ENCODE data around the gene CHCT1. TPM values are rescaled to one million over a fixed set of nuclear protein-coding genes. Genes with fewer than 3 reads are reported as not detected.
"Not testable (repeated sequence)": the region's sequence is repeated elsewhere in the genome, so short reads cannot be mapped to it uniquely, and the experiment has no call there.

Gene CHCT1
- not detected in 2 replicates for total RNA-seq (2014; rRNA removed)
- Bru-seq, nascent RNA: percentile 8 among the genes with signal in this experiment
- not detected for BruChase-seq, experiment 1, labeled RNA remaining after a 6-hour chase
- not detected for BruChase-seq, experiment 2, labeled RNA remaining after a 2-hour chase
- long read RNA-seq: 0 reads

- ChIA-PET CTCF (no interaction called here), POLR2A (ENCODE audit: unreplicated experiment) (no interaction called here)
- Histone ChIP-seq H3K9ac (ENCODE audit: low read length) (no peak within 1 kb of the TSS), H3K4me1 (ENCODE audit: insufficient read depth, low read length) (no peaks in the 10 kb centered on the region), H2AFZ (ENCODE audit: low read length) (peak within 1 kb of the TSS; percentile 58), H3K4me3 (ENCODE audit: low read length) (no peak within 1 kb of the TSS; the same call in 1 of the 2 replicates), H3F3A (ENCODE audit: low read length, unreplicated experiment) (no peaks in the 10 kb centered on the region), H3K79me2 (ENCODE audit: low read length) (no peaks in the 10 kb centered on the region), H3K9me2 (replicated peaks; ENCODE audit: low read length) (no peaks in the 10 kb centered on the region), H3K27ac (ENCODE audit: low read length) (no peak within 1 kb of the TSS), H4K20me1 (ENCODE audit: low read length) (no peaks in the 10 kb centered on the region), H3K9me3 (ENCODE audit: low read length) (no peaks in the 10 kb centered on the region), H3K27me3 (ENCODE audit: low read length) (no peaks in the 10 kb centered on the region), H3K36me3 (ENCODE audit: low read depth, low read length) (no peaks in the 10 kb centered on the region), H3K4me2 (ENCODE audit: low read length) (no peak within 1 kb of the TSS)
- intact Hi-C loops (cut with micrococcal nuclease): no loop called here
- no peak for TF ChIP-seq EZH2phosphoT487 (IDR thresholded peaks at IDR 0.05; ENCODE audit: borderline replicate concordance, low read length)
- DNase-seq (no peak), ATAC-seq (no peak)
- no TSS peak for BruUV-seq (replicated peaks)
Observed at GRCh38 chr17:60422162-60422665, at the start of gene CHCT1. TSS of gene CHCT1 (plus strand) at chr17:60422489. CDS start at chr17:60422593, 104 bp downstream.

GRCh38 chr17:60372790-60373483, 49.4 kb upstream of the CHCT1 start:
- Histone ChIP-seq H3F3A (ENCODE audit: low read length, unreplicated experiment) (no peaks in the 10 kb centered on the region), H3K27me3 (ENCODE audit: low read length) (no peaks in the 10 kb centered on the region), H3K9ac (ENCODE audit: low read length) (no peak overlapping the region), H3K4me2 (ENCODE audit: low read length) (peak overlapping the region; percentile 59), H3K27ac (ENCODE audit: low read length) (peak overlapping the region; percentile 69), H2AFZ (ENCODE audit: low read length) (no peak overlapping the region), H3K79me2 (ENCODE audit: low read length) (peaks cover 20% of the 10 kb centered on the region), H4K20me1 (ENCODE audit: low read length) (peaks cover 4% of the 10 kb centered on the region; the same call in 1 of the 2 replicates), H3K4me3 (ENCODE audit: low read length) (peak overlapping the region; percentile 14; the same call in 1 of the 2 replicates), H3K36me3 (ENCODE audit: low read depth, low read length) (no peaks in the 10 kb centered on the region), H3K4me1 (ENCODE audit: insufficient read depth, low read length) (peaks cover 23% of the 10 kb centered on the region), H3K9me2 (replicated peaks; ENCODE audit: low read length) (no peaks in the 10 kb centered on the region), H3K9me3 (ENCODE audit: low read length) (no peaks in the 10 kb centered on the region)
- ATAC-seq (peak; percentile 99), DNase-seq (peak; percentile 88)
- ChIA-PET POLR2A (ENCODE audit: unreplicated experiment) (no interaction called here), CTCF (interaction anchor here (0.7 to 0.8 kb wide), 2 partner anchors 19 to 142 kb away, joined by 3 to 8 read pairs; partner anchors contain the start of gene USP32)
- TF ChIP-seq, protein P1, sequence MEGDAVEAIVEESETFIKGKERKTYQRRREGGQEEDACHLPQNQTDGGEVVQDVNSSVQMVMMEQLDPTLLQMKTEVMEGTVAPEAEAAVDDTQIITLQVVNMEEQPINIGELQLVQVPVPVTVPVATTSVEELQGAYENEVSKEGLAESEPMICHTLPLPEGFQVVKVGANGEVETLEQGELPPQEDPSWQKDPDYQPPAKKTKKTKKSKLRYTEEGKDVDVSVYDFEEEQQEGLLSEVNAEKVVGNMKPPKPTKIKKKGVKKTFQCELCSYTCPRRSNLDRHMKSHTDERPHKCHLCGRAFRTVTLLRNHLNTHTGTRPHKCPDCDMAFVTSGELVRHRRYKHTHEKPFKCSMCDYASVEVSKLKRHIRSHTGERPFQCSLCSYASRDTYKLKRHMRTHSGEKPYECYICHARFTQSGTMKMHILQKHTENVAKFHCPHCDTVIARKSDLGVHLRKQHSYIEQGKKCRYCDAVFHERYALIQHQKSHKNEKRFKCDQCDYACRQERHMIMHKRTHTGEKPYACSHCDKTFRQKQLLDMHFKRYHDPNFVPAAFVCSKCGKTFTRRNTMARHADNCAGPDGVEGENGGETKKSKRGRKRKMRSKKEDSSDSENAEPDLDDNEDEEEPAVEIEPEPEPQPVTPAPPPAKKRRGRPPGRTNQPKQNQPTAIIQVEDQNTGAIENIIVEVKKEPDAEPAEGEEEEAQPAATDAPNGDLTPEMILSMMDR (conservative IDR thresholded peaks at IDR 0.05; ENCODE audit: low read depth, low read length): no peak
- no peak for TF ChIP-seq EZH2 (IDR thresholded peaks at IDR 0.05; ENCODE audit: low read length, unreplicated experiment)
- TF ChIP-seq EZH2phosphoT487 (IDR thresholded peaks at IDR 0.05; ENCODE audit: borderline replicate concordance, low read length): no peak
- BruUV-seq (replicated peaks): no TSS peak
- intact Hi-C loops (cut with micrococcal nuclease): loop anchor here (1.0 to 5.0 kb wide), 3 partner anchors 19 to 51 kb away; partner anchors contain the start of gene USP32

DNA sequence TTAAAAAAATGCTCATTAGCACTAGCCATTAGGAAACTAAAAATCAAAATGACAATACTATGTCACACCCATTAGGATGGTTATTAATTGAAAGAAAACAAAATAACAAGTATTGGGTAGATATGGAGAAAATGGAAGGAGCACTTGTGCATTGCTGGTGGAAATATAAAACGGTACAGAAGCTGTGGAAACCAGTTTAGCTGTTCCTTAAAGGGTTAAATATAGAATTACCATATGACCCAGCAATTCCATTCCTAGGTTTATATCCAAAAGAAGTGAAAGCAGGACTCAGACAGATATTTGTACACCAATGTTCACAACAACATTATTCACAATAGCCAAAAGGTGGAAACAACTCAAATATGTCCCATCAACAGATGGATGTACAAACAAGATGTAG, 44.1 kb upstream of the CHCT1 start:
- H3K9ac ChIP-seq (ENCODE audit: low read length); ATAC-seq; H3K36me3 ChIP-seq (ENCODE audit: low read depth, low read length); H3K9me2 ChIP-seq (replicated peaks; ENCODE audit: low read length); H4K20me1 ChIP-seq (ENCODE audit: low read length); POLR2A ChIA-PET (ENCODE audit: unreplicated experiment); CTCF ChIA-PET; H3K9me3 ChIP-seq (ENCODE audit: low read length); H3F3A ChIP-seq (ENCODE audit: low read length, unreplicated experiment); H3K4me3 ChIP-seq (ENCODE audit: low read length); H3K27me3 ChIP-seq (ENCODE audit: low read length); BruUV-seq (replicated peaks); H3K27ac ChIP-seq (ENCODE audit: low read length); H3K4me2 ChIP-seq (ENCODE audit: low read length); intact Hi-C loops (cut with micrococcal nuclease); DNase-seq; H2AFZ ChIP-seq (ENCODE audit: low read length); H3K4me1 ChIP-seq (ENCODE audit: insufficient read depth, low read length): not testable (repeated sequence)
- peaks cover 19% of the 10 kb centered on the region for H3K79me2 ChIP-seq (ENCODE audit: low read length)

- H3K9ac ChIP-seq (ENCODE audit: low read length); BruUV-seq (replicated peaks); ATAC-seq; H3F3A ChIP-seq (ENCODE audit: low read length, unreplicated experiment); H3K27ac ChIP-seq (ENCODE audit: low read length); H3K36me3 ChIP-seq (ENCODE audit: low read depth, low read length); H4K20me1 ChIP-seq (ENCODE audit: low read length); H3K4me2 ChIP-seq (ENCODE audit: low read length); DNase-seq; intact Hi-C loops (cut with micrococcal nuclease); CTCF ChIA-PET; H3K9me3 ChIP-seq (ENCODE audit: low read length); H2AFZ ChIP-seq (ENCODE audit: low read length); H3K27me3 ChIP-seq (ENCODE audit: low read length); H3K4me3 ChIP-seq (ENCODE audit: low read length); POLR2A ChIA-PET (ENCODE audit: unreplicated experiment); H3K4me1 ChIP-seq (ENCODE audit: insufficient read depth, low read length); H3K9me2 ChIP-seq (replicated peaks; ENCODE audit: low read length): not testable (repeated sequence)
- H3K79me2 ChIP-seq (ENCODE audit: low read length): peaks cover 31% of the 10 kb centered on the region
Observed at GRCh38 chr17:60379461-60379860, 42.8 kb upstream of the CHCT1 start.

Data from PC-3 (cell line).